H1 (cell line): ENCODE data around the gene CPM. TPM values are rescaled to one million over a fixed set of nuclear protein-coding genes. Genes with fewer than 3 reads are reported as not detected.

Experiments used
- CEBPB ChIP-seq: IDR thresholded peaks from 2 replicates; pipeline ENCODE4 v1.6.1; 2012; ENCODE audit warnings: low read depth, low read length
- FOSL1 ChIP-seq: IDR thresholded peaks from 2 replicates; pipeline ENCODE4 v1.6.1; 2011; ENCODE audit warnings: mild to moderate bottlenecking, low read depth, low read length, moderate library complexity; ENCODE audit not compliant: insufficient read depth
- RNF2 ChIP-seq: fragments of 200-900, 300-1000 bp; sonication (generic); IDR thresholded peaks from 2 replicates; pipeline ENCODE4 v1.7.1; 2016; ENCODE audit warnings: borderline replicate concordance, low read depth, mild to moderate bottlenecking, antibody characterized with exemption, low read length; ENCODE audit not compliant: poor library complexity, severe bottlenecking; ENCODE audit errors: missing control alignments
- polyA plus RNA-seq, 7 experiments: library from polyadenylated mRNA; depleted of rRNA in 3 of 7; stranded (reverse) in 5 of 7; unstranded in 2 of 7; fragments of >200 nt in 5 of 7; fragments of 200-250 nt in 2 of 7; gene quantifications; 1 replicate in 5 of 7; 2 replicates in 1 of 7; 4 replicates in 1 of 7; pipeline versions ENCODE4 v1.2.1 to v1.2.3, GENCODE V29; 2011 to 2013; ENCODE audit warnings: missing spikeins in 2 of 7, mixed read lengths in 2 of 7
- total RNA-seq: library from RNA; stranded (reverse); fragmentation: NEBNext Ultra II Directional; extraction: Animal tissue kit (Norgen Biotek cat#: 25700); gene quantifications from 2 replicates; pipeline ENCODE4 v1.2.1, GENCODE V29; 2021

CPM gene
- total and polyA plus RNA-seq, 2 of the 8 experiments (the other 6 are each of a cell fraction or from before 2014, with no cell fraction given), result 0.33 to 3.1 TPM

GRCh38 chr12:68853396-68854077 is 79.4 kb downstream of the CPM start (continued):
- TF ChIP-seq RNF2 (no peak), CEBPB (no peak), FOSL1 (no peak)
